GM18508 (cell line): ENCODE measurements around the gene NGEF.

ENCODE experiments used
- ATAC-seq: cut with Tn5 transposase; IDR thresholded peaks from one replicate; pipeline ENCODE4 v1.9.1; 2021; ENCODE audit warnings: moderate number of reproducible peaks; ENCODE audit not compliant: insufficient read depth, unreplicated experiment

NGEF gene

GRCh38 chr2:233044974-233045605 is 32.0 kb upstream of the NGEF start:
- ATAC-seq = no peak

- ATAC-seq = no peak
Measured at GRCh38 chr2:233042549-233042948, 29.5 kb upstream of the NGEF start.

GRCh38 chr2:233041722-233042323 is 28.8 kb upstream of the NGEF start:
- no peak for ATAC-seq

- no peak for ATAC-seq
Measured at GRCh38 chr2:233040571-233040970, 27.5 kb upstream of the NGEF start.

GRCh38 chr2:233039846-233040530 is 26.9 kb upstream of the NGEF start:
- ATAC-seq = no peak

- no peak for ATAC-seq
Measured at GRCh38 chr2:233039212-233039845, 26.3 kb upstream of the NGEF start.

- no peak for ATAC-seq
Measured at GRCh38 chr2:233037078-233037477, 24.0 kb upstream of the NGEF start.

- ATAC-seq = no peak
Measured at GRCh38 chr2:233036162-233036838, 23.2 kb upstream of the NGEF start.

- ATAC-seq = no peak
Measured at GRCh38 chr2:233035426-233036161, 22.5 kb upstream of the NGEF start.

GRCh38 chr2:233034091-233034882 is 21.2 kb upstream of the NGEF start:
- no peak for ATAC-seq

GRCh38 chr2:233033672-233034071 is 20.6 kb upstream of the NGEF start:
- ATAC-seq = no peak

- no peak for ATAC-seq
Measured at GRCh38 chr2:233032551-233033320, 19.7 kb upstream of the NGEF start, which contains the start of gene NEU2. TSS of gene NEU2 (plus strand) at chr2:233032672. CDS start at chr2:233032672, 0 bp downstream.

GRCh38 chr2:233031556-233032500 is 18.8 kb upstream of the NGEF start:
- no peak for ATAC-seq

- ATAC-seq = no peak
Measured at GRCh38 chr2:233029321-233029720, 16.3 kb upstream of the NGEF start.

GRCh38 chr2:233026198-233026813 is 13.2 kb upstream of the NGEF start:
- no peak for ATAC-seq

- no peak for ATAC-seq
Measured at GRCh38 chr2:233025706-233026105, 12.7 kb upstream of the NGEF start.
